NCI-H2227 (cell line): Measurements from ENCODE around the gene TIMD4.

Source experiments
- DNase-seq: peaks from one replicate; lab custom pipeline; 2025; ENCODE audit not compliant: unreplicated experiment; lab: John Stamatoyannopoulos, UW

The TIMD4 gene

DNA sequence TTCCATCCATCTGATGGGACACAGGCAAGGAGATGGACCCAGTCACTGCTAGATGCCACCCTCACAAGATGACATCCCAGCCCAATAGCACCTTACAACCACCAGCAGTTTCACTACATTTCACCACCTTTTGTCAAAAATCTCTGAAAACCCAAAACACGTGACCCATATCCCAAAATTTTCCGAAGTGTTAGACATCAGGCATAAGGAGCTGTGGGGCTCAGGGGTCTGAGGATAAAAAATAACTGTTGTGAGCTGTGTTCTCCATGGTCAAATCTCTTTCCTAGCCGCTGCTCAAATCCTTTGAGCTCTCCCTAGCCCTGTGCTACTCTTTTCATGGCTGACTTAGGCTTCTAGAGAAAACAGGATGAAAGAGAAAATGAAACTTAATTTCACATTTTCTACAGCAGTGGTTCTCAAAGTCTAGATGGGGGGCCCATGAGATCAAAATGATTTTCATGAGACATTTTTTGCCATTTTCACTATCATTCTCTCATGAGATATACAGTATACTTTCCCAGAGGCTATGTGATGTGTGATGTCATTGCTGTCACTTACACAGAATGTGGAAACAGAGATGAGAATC is 40.7 kb downstream of the TIMD4 start:
- no peak for DNase-seq

GRCh38 chr5:156920861-156921431 is 42.1 kb downstream of the TIMD4 start:
- DNase-seq = no peak

DNA sequence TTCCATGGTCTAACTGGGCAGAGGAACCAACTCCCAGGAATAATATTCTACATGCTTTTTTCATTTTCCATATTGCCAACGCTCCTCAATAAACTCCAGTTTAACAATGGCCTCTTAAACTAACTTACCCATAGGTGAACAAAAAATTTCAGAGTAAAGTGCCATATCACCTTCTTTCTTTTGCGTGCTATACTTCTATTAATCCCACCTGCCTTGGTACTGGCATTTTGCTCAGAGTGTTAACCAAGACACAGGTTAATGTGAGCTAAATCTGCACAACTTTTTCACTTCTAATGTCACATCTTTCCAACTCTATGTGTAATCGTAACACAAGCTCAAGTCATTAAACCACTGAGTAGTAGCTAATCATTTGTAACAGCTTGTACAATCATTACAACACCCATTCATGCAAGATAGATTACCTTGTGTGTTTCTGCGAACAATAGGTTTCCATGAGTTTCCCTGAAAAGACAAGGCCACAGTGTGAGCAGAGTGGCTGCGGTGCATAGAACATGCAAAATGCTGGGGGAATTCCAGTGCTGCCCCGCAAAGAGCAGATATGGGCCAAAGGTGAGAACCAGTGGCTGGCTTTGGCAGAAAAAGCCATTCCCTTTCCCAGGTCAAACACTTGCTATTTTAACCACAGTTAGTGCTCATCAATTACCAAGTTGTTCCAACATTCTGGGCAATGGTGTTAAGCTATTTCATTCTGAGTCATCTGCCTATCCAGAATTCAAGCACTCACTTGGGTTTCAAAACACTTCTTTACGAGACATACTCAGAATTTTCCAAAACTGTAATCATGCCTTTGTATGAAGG is 42.8 kb downstream of the TIMD4 start:
- DNase-seq = no peak

- no peak for DNase-seq
Observed at GRCh38 chr5:156918311-156918845, 44.6 kb downstream of the TIMD4 start.

GRCh38 chr5:156914371-156914737 is 48.7 kb downstream of the TIMD4 start:
- DNase-seq = no peak

DNA sequence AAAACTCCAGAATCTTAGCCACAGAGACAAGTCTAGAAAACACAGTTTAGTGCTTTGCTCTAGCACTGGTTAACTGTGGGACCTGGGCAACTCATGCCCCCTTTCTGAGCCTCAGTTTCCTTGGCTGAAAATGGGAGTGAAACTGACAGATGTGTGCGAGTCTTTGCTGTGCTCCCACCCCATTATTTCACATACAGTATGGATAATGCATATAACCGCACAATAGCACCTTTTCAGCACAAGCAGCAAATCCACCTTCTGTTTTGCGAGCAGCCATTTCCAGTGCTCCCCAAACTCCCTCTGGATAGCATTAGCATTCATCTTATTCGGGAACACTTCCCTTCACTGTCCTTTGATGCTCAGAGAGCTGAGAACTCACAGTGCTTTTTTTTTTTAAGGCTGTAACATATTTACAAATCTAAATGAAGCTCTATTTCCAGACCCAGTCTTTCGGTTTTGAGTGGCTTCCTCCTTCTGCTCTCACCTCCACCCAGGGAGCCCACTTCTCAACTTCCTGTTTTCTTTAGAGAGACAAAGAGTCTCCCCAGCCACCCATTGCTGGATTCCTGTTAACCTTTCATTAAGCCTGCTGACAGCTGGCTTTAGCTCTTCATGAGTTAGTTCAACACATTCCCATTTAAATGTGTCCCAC is 49.2 kb downstream of the TIMD4 start:
- DNase-seq = peak; percentile 30

- DNase-seq = no peak
Observed at GRCh38 chr5:156913355-156913718, 49.7 kb downstream of the TIMD4 start.

DNA sequence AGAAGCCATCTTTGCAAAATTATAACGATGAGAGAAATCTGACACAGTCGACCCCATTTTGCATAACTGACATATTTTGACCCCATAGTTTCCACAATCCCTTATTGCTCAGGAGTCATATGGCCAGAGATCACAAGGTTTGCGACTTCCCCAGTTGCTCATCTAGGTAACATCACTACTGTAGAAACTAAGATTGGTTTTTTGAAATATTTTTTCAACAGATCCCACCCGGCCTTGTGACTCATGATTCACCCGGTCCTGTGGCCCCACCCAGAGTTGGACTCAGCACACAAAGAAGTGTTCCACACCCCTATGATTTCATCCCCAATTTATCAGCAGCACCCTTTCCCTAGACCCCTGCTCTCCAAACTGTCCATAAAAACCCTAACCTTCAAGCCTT is 50.2 kb downstream of the TIMD4 start:
- no peak for DNase-seq

- no peak for DNase-seq
Observed at GRCh38 chr5:156909180-156909579, 53.8 kb downstream of the TIMD4 start.

- no peak for DNase-seq
Observed at GRCh38 chr5:156907667-156908066, 55.4 kb downstream of the TIMD4 start.

- no peak for DNase-seq
Observed at GRCh38 chr5:156906807-156907206, 56.2 kb downstream of the TIMD4 start.

- no peak for DNase-seq
Observed at GRCh38 chr5:156896546-156896945, 66.5 kb downstream of the TIMD4 start.

DNA sequence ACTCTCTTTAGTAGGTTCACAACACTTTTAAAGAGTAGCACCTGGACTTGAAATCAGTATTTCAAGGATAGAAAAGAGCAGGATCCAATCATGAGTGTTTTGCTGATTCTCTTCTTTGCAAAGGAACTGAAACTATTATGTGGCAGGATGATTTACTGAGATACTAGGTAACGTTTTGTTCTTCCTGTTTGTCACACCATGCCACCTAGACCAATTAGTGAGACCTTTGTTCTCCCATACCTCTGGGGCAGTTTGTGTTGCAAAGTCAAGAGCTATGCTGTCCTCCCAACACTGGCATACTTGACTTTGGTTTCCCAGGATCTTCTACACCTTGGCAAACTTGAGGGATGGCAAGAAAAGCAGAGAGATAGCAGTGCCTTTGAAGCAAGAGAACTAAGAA is 69.5 kb downstream of the TIMD4 start:
- DNase-seq = no peak

DNA sequence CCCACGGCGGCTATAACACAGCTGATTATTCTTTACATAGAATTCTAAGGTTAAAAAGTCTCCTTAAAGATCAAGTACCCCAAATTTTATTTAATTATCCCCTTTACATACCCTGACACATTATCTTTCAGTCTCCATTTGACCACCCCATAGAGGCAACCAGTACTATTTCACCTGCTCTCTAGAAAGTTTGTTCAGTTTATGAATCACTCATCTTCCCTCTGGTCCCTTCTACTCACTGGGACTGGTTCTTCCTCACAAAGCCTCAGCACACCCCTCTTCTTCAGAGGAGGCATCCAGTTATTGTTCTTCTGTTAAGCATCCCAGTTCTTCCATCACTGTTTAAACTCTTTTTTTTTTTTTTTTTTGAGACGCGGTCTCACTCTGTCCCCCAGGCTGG is 70.2 kb downstream of the TIMD4 start:
- no peak for DNase-seq

- DNase-seq = no peak
Observed at GRCh38 chr5:156892223-156892622, 70.8 kb downstream of the TIMD4 start.

- no peak for DNase-seq
Observed at GRCh38 chr5:156888520-156888919, 74.5 kb downstream of the TIMD4 start.

GRCh38 chr5:156883316-156883875 is 79.6 kb downstream of the TIMD4 start:
- no peak for DNase-seq

DNA sequence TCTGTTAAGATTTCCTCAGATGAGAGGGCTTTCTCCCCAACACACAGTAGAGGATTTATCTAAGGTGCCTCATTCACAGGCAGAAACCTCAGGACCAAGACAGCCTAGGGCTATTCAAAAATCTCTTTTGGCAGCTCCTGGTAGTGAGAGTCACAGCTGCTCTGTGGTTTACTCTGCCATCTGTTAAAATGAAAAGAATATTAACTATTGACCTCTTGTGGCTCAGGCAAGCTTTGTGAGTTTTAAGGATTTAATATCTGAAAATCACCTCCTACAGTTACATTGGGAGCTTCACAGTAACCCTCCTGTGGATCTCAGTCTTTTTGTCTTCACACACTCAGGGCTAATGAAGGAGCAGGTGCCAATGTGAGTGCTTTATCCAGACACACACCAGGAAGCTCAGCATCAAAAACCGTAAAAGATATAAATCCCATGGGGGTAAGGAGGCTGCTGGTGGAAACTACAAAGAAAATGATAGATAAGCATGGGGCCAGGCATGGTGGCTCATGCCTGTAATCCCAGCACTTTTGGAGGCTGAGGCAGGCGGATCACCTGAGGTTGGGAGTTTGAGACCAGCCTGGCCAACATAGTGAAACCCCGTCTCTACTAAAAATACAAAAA is 83.3 kb downstream of the TIMD4 start:
- peak; percentile 42 for DNase-seq

- no peak for DNase-seq
Observed at GRCh38 chr5:156871212-156871611, 91.8 kb downstream of the TIMD4 start.

DNA sequence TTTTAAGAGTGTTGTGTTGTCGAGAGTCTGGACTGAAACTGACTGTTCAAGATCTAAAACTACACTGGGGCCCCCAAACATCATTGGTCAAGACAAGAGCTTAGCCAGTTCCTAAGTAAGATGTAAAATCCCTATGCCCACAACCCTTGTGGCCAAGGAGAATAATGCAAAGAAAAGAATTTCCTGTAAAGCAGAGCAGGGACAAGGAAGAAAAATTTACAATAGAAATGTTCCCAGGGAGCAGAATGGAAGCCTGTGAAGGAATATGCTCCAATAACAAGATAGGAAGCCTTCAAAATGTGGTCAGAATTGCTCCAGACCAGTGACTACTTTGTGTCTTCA is 92.6 kb downstream of the TIMD4 start:
- DNase-seq = no peak
